Tibial nerve (tissue), 4 donors: ENCODE results near the gene ADGRE3.

Experiments
- EP300 ChIP-seq, 2 donors: sonication (generic); formaldehyde crosslinking; IDR thresholded peaks; one replicate each; pipeline ENCODE4 v1.6.1; 2017; ENCODE audit warnings: antibody characterized with exemption in 2 of 2, mild to moderate bottlenecking in 1 of 2
- POLR2A ChIP-seq, 2 donors: fragments of 450-650 bp; IDR thresholded peaks; one replicate each; pipeline ENCODE4 v1.6.1; 2017; ENCODE audit warnings: antibody characterized with exemption in 2 of 2, mild to moderate bottlenecking in 2 of 2, moderate library complexity in 2 of 2
- TF ChIP-seq, protein P1 (sequence below), 5 experiments: fragments of 200-600 bp in 3 of 5; fragments of 450-650 bp in 2 of 5; sonication (generic) in 3 of 5; IDR thresholded peaks; one replicate each; pipeline ENCODE4 v1.5.1; 2016 to 2019; ENCODE audit warnings: antibody characterized with exemption in 5 of 5, mild to moderate bottlenecking in 3 of 5, moderate library complexity in 2 of 5

DNA sequence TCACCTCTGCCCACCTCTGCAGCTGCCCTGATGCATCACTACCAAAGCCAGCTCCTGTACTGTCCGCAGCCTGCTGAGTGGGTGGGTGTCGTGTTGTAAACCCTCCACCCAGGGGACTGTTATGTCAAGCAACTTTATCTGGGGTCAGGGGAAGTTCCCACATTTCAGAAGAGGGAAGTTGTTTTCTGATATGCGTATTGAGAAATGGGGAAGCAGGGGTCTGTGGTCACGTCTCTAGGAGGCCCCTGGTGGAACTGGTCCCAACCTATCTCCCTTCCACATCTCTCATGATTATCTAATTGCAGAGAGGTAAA is 60.6 kb downstream of the ADGRE3 start:
- TF ChIP-seq, protein P1, sequence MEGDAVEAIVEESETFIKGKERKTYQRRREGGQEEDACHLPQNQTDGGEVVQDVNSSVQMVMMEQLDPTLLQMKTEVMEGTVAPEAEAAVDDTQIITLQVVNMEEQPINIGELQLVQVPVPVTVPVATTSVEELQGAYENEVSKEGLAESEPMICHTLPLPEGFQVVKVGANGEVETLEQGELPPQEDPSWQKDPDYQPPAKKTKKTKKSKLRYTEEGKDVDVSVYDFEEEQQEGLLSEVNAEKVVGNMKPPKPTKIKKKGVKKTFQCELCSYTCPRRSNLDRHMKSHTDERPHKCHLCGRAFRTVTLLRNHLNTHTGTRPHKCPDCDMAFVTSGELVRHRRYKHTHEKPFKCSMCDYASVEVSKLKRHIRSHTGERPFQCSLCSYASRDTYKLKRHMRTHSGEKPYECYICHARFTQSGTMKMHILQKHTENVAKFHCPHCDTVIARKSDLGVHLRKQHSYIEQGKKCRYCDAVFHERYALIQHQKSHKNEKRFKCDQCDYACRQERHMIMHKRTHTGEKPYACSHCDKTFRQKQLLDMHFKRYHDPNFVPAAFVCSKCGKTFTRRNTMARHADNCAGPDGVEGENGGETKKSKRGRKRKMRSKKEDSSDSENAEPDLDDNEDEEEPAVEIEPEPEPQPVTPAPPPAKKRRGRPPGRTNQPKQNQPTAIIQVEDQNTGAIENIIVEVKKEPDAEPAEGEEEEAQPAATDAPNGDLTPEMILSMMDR (IDR thresholded peaks at IDR 0.05) = no peak
- TF ChIP-seq POLR2A (IDR thresholded peaks at IDR 0.05) (no peak), EP300 (IDR thresholded peaks at IDR 0.05) (no peak)
